Measurements from ENCODE around the gene MUS81.
"Not testable (repeated sequence)": the region's sequence is repeated elsewhere in the genome, so short reads cannot be mapped to it uniquely, and the experiment has no call there.

The MUS81 gene, protein sequence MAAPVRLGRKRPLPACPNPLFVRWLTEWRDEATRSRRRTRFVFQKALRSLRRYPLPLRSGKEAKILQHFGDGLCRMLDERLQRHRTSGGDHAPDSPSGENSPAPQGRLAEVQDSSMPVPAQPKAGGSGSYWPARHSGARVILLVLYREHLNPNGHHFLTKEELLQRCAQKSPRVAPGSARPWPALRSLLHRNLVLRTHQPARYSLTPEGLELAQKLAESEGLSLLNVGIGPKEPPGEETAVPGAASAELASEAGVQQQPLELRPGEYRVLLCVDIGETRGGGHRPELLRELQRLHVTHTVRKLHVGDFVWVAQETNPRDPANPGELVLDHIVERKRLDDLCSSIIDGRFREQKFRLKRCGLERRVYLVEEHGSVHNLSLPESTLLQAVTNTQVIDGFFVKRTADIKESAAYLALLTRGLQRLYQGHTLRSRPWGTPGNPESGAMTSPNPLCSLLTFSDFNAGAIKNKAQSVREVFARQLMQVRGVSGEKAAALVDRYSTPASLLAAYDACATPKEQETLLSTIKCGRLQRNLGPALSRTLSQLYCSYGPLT

GRCh38 chr11:65860278-65861164 lies at the start of gene MUS81:
TSS of gene MUS81 (plus strand) at chr11:65860433. CDS start at chr11:65860754, 321 bp downstream.
- DNase-seq = peak; percentile 98

DNA sequence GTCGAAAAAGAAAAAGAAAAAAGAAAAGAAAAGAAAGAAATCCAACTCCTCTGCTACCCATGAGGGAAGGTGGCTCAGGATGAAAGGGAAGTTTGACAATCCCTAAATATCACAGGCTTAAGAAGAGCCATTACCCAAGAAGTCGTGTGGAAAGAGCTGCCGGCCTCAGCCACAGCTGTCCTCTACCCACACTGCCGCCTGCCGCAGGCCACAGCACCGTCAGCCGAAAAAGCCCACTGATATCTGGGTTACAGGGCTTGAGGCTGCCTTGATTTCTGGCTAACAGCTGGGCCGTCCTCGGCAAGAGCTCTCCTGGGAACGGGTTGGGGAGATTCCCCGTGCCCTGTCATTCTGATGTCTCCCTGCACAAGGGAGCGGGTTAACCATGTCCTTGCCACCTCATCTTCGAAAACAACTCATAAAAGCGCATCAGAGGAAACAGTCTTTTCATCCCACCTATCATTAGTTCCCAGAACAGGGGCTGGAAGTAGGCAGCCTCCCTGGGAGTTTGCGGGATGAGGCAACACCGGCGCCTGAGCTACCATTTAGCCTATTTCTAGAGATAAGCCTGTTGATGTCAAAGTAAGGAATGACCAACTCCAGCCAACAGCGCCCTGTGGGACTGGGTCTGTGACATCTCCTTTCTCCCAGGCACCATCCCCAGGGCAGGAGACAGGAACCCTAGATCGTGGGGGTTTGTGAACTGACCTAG lies 48.3 kb upstream of the MUS81 start:
- no peak for DNase-seq

DNA sequence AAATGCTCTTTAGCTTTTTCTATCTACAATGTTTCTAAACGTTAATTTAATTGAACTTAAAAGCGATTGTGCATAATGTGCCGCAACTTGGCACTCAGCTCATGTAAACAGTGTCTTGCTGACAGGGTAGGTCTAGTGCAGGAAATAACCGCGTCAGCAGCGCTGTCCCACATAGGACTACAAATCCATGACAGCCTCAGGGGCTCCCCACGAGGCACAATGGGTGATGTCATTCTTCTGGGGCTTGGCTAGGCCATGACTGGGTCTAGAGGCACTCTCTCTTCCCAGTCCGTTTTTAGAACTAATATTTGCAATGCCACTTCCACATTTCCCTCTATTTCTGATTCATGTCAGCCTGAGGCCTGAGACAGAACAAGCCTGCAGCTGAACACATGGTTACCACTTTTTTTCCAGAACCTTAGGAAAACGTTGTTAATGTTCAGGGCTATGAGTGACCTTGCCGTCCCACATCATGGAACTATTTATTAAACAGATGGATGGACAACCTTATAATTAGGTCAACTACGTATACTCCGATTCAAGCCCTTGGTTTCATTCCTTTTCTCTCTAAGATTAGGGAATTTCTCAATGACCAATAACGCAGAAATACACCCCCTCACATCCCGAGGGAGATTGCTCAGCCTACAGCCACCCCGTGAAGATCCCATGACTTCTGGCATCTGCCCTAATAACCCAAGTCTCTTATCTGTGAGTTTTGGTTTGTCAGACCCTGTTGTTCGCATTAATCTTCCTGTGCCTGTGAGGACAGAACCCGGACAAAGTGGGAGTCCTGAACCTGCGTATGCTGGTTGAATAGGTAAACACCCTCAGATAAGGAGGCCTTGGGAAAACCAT lies 45.9 kb upstream of the MUS81 start:
- no peak for DNase-seq

GRCh38 chr11:65814986-65815565 lies 45.2 kb upstream of the MUS81 start:
- DNase-seq = no peak

GRCh38 chr11:65816696-65817095 lies 43.5 kb upstream of the MUS81 start:
- DNase-seq = no peak

DNA sequence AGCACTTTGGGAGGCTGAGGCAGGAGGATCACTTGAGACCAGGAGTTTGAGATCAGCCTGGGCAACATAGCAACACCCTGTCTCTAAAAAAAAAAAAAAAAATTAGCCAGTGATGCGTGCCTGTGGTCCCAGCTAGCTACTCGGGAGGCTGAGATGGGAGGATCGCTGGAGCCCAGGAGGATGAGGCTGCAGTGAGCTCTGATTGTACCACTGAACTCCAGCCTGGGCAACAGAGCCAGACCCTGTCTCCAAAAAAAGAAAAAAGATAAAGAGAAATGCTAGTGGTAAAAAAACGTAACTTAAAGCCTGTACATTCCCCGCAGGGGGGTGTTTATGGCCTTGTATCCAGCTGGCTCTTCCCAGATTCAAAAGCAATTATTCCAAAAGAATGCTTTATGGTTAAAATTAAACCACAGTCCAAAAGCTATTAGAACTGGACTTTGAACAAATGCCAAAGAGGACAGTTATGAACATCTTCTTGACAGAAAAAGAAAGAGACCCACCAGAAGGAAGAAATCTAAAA lies 42.9 kb upstream of the MUS81 start:
- DNase-seq = no peak

DNA sequence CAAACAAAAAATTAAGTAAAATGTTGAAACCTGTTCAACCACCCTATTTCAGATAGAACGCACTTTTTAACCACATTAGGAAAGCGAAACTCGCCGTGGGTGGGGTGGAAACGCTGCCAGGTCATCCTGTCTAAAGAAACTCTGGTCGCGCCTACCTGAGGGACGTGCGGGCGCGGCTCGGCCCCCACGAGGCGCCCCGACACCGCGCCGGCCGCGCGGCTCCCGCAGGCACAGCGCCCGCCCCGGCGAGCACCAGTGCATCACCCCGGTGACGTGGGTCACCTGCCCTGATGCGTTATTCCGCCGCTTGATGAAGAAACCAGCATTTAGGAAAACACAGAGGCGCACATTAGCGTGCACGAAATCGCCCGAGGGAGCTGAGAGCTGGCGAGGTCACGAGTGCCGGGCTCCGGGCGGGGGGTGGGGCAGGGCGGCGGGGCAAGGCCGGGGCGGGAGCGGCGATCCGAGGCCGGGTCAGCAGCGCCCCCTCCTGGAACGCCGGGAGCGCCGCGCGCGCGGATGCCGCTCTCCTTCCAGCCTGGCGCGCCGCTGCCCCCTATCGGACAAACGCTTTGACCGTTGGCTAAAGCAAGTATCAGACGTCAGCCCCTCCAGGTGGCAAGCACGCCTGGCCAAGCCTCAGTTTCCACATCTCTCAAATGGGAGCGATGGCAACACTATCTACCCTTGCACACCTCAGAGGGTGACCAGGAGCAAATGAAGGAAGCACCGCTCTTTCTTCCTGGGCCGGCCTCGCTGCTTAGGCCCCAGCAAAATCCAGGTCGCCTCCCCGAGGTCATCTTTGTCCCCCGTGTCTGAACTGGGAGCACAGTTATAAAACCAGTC lies 42.2 kb upstream of the MUS81 start:
- DNase-seq = peak; percentile 93

- no peak for DNase-seq
Observed at GRCh38 chr11:65821107-65821506, 39.1 kb upstream of the MUS81 start.

DNA sequence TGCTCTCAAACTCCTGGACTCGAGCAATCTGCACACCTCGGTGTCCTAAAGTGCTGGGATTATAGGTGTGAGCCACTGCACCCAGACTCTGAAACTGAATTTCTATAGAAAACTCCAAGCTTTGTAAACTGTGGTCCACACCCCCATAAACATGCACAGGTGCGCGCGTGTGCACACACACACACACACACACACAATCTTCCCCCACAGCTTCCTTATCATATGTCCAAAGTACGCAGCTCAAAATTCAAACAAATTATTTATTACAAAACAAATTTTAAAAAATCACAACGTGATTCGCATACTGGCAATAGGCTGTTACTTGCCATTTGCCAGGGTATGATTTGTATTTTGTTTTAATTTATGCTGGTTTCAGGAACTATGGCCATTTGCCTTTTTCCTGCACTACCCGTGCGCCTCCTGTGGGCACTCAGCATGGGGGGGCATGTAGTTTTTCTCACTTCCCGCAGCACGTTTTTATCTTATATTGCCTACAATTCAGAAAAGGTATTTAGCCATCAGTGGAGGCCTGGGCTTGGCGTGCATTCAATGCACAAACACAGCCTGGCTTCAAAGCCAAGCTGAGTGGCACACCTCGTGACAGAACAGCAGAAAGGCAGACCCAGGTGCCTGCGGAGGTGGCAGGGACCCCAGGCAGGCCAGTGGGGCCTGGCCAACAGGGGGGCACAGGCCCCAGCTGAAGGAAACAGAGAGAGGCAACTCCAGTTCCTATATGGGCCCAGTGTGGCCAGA lies 37.3 kb upstream of the MUS81 start:
- DNase-seq = no peak

DNA sequence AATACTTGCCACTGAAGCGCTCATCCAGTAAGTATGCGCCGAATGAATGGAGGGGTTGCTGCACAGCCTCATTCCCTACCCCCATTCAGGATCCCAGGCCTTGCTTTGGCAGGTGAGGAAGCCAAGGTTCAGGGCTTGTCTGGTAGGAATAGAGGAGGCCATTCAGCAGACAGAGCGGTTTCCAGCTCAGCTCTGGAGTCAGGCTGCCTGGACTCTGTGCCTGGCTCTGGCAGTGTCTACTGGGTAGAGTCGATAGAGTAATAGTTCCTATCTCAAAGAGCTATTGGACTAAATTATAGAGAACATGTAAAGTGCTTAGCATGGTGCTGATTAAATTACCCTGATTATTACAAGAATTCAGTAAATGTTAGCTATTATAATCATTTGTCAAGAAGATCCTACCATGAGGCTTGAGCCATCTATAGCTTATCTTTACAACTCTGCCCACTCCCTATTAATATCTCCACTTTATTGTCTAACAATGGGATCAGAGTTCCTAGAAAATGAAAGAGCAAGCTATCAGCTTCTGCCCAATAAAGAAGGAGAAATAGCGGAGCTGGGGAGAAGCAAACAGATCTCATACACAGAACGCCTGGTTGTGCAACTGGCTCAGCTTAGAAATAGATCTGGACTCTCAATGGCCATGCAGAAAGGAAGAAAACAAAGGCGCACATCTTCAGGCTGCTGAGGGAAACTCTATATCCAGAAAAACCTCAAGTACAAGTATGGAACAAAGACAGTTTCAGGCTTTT lies 33.1 kb upstream of the MUS81 start:
- DNase-seq = no peak

GRCh38 chr11:65829459-65829858 lies 30.8 kb upstream of the MUS81 start:
- no peak for DNase-seq

DNA sequence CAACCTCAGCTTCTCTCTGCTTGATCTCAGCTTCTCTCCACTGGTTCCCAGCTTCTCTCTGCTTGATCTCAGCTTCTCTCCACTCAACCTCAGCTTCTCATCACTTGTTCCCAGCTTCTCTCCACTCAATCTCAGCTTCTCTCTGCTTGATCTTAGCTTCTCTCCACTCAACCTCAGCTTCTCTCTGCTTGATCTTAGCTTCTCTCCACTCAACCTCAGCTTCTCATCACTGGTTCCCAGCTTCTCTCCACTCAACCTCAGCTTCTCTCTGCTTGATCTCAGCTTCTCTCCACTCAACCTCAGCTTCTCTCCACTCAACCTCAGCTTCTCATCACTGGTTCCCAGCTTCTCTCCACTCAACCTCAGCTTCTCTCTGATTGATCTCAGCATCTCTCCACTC lies 28.0 kb upstream of the MUS81 start:
- DNase-seq = not testable (repeated sequence)

DNA sequence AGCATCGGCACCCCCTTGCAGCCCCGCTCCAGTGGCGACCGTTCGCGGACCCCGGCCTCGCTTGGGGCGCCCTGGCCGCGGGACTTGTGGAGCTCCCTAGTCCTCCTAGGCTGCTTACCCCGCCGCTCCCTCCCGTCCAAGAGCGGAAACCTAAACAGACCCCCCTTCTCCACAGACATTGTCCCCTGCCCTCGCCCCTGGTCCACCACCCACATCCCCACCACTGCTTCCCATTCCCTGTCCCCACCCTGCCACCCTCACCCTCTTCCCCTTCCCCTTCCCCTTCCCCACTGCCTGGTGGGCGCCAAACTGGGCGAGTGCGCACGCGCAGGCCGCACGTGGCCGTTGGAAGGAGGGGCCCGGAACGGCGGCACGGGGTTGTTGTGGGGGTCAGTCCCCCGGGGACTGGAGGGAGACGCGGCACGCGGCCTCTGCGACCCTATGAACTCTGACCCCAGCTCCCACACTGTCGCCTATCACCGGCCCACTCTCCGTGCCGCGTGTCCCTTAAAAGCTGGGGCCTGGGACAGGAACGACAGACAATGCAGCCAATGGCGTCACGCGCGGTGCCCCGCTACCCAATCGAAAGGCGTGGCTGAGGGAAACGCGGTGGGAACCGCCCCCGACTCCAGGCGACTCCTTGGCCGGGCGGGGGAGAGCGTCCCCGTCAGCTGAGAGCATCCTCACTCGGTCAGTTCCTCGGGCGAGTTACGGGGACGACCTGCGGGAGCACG lies 26.8 kb upstream of the MUS81 start, which contains the start of gene SNX32:
TSS of gene SNX32 (plus strand) at position 667 of the 734 bp plus-strand sequence. CDS start 103 bp downstream, outside the sequence.
- DNase-seq = peak; percentile 89

DNA sequence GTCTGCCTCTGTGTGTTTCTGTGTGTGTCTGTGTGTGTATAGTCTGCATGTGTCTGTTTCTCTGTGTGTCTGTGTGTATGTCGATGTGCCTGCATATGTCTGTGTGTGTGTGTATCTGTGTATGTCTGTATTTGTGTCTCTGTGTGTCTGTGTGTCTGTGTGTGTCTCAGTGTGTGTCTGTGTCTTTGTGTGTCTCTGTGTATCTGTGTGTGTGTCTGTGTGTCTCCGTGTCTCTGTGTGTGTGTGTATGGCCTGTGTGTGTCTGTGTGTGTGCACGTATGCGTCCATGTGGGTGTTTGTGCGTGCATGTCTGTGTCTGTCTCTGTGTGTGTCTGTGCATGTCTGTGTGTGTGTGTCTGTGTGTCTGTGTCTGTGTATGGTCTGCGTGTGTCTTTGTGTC lies 26.0 kb upstream of the MUS81 start:
- DNase-seq = no peak

GRCh38 chr11:65842144-65842543 lies 18.1 kb upstream of the MUS81 start:
- DNase-seq = no peak

DNA sequence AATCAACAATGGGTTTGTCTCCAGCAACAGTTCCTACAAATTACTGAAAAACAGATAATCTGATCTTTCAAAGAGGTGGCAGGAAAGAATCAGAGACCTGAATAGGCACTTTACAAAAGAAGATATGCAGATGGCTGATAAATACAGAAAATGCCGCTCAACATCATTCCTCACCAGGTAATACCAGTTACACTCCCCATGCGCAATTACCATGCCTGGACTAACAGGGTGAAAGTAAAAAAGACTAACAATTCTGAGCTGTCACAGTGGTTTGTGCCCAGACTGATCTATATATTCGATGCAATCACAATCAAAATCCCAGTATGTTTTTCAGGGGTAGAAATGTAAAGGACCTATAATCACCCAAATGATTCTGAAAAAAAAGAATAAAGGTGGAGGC lies 16.4 kb upstream of the MUS81 start:
- no peak for DNase-seq

- no peak for DNase-seq
Observed at GRCh38 chr11:65844231-65844872, 15.9 kb upstream of the MUS81 start.

All from DMS53 (cell line).